H9 (cell line): ENCODE measurements around the gene ZNF446. TPM values are rescaled to one million over a fixed set of nuclear protein-coding genes. Genes with fewer than 3 reads are reported as not detected.

Experiments
- DNase-seq: peaks from one replicate; pipeline ENCODE4 v3.0.0-alpha.2; 2017
- H2AFZ ChIP-seq: one replicate; pipeline ENCODE4 v1.6.1; 2013; ENCODE audit warnings: mild to moderate bottlenecking, low read length, control low read depth, moderate library complexity
- H2AK5ac ChIP-seq: 2 replicates; pipeline ENCODE4 v1.6.1; 2013; ENCODE audit warnings: low read length, control low read depth, mixed read lengths; ENCODE audit not compliant: insufficient read length
- H2BK120ac ChIP-seq: one replicate; pipeline ENCODE4 v1.6.1; 2013; ENCODE audit warnings: low read depth, mild to moderate bottlenecking, low read length, control low read depth, inconsistent platforms; ENCODE audit not compliant: poor library complexity, severe bottlenecking
- H2BK12ac ChIP-seq: 2 replicates; pipeline ENCODE4 v1.6.1; 2013; ENCODE audit warnings: low read length, control low read depth, mixed read lengths, low read depth; ENCODE audit not compliant: insufficient read length
- H2BK15ac ChIP-seq: 2 replicates; pipeline ENCODE4 v1.6.1; 2013; ENCODE audit warnings: low read depth, low read length, control low read depth
- H2BK20ac ChIP-seq: one replicate; pipeline ENCODE4 v1.6.1; 2013; ENCODE audit warnings: low read depth, mild to moderate bottlenecking, low read length, control low read depth, inconsistent platforms; ENCODE audit not compliant: poor library complexity, severe bottlenecking
- H2BK5ac ChIP-seq: 2 replicates; pipeline ENCODE4 v1.6.1; 2013; ENCODE audit warnings: low read length, control low read depth, mixed read lengths; ENCODE audit not compliant: insufficient read length
- H3K14ac ChIP-seq: 2 replicates; pipeline ENCODE4 v1.6.1; 2013; ENCODE audit warnings: low read length, control low read depth; ENCODE audit not compliant: insufficient read depth
- H3K18ac ChIP-seq: 2 replicates; pipeline ENCODE4 v1.6.1; 2013; ENCODE audit warnings: low read depth, mild to moderate bottlenecking, mixed read lengths, low read length, control low read depth; ENCODE audit not compliant: insufficient read length
- H3K23ac ChIP-seq: 2 replicates; pipeline ENCODE4 v1.6.1; 2013; ENCODE audit warnings: low read length, control low read depth, mixed read lengths, low read depth; ENCODE audit not compliant: insufficient read length
- H3K23me2 ChIP-seq: 2 replicates; pipeline ENCODE4 v1.6.1; 2013; ENCODE audit warnings: low read depth, mild to moderate bottlenecking, mixed read lengths, low read length, control low read depth; ENCODE audit not compliant: insufficient read length, poor library complexity, severe bottlenecking
- H3K27ac ChIP-seq: 2 replicates; pipeline ENCODE4 v1.5.1; 2013; ENCODE audit warnings: low read length, control low read depth, mixed read lengths, low read depth; ENCODE audit not compliant: insufficient read length
- H3K27me3 ChIP-seq: 2 replicates; pipeline ENCODE4 v1.6.1; 2013; ENCODE audit warnings: low read length, control low read depth, inconsistent platforms; ENCODE audit not compliant: insufficient read depth
- H3K4ac ChIP-seq: 2 replicates; pipeline ENCODE4 v1.6.1; 2013; ENCODE audit warnings: low read depth, mild to moderate bottlenecking, control low read depth, inconsistent platforms, low read length, moderate library complexity
- H3K4me1 ChIP-seq: 2 replicates; pipeline ENCODE4 v1.6.1; 2013; ENCODE audit warnings: low read length, control low read depth, inconsistent platforms; ENCODE audit not compliant: insufficient read depth
- H3K4me2 ChIP-seq: 2 replicates; pipeline ENCODE4 v1.6.1; 2013; ENCODE audit warnings: low read length, control low read depth, mixed read lengths; ENCODE audit not compliant: insufficient read length, insufficient read depth
- H3K56ac ChIP-seq: 2 replicates; pipeline ENCODE4 v1.6.1; 2013; ENCODE audit warnings: low read depth, mild to moderate bottlenecking, mixed read lengths, low read length, control low read depth; ENCODE audit not compliant: insufficient read length
- H3K79me1 ChIP-seq: 2 replicates; pipeline ENCODE4 v1.6.1; 2013; ENCODE audit warnings: low read depth, mild to moderate bottlenecking, moderate library complexity, low read length, control low read depth, inconsistent platforms; ENCODE audit not compliant: insufficient read depth, poor library complexity, severe bottlenecking
- H3K79me2 ChIP-seq: 2 replicates; pipeline ENCODE4 v1.6.1; 2013; ENCODE audit warnings: low read length, control low read depth, inconsistent platforms; ENCODE audit not compliant: insufficient read depth
- H3K9ac ChIP-seq: 2 replicates; pipeline ENCODE4 v1.6.1; 2013; ENCODE audit warnings: low read length, control low read depth, mixed read lengths; ENCODE audit not compliant: insufficient read length; ENCODE audit errors: extremely low read depth
- H3K9me3 ChIP-seq: one replicate; pipeline ENCODE4 v1.6.1; 2013; ENCODE audit warnings: low read depth, low read length, inconsistent platforms; ENCODE audit not compliant: control insufficient read depth
- H3T11ph ChIP-seq: one replicate; pipeline ENCODE4 v1.6.1; 2013; ENCODE audit warnings: mild to moderate bottlenecking, low read length, control low read depth, inconsistent platforms
- H4K20me1 ChIP-seq: one replicate; pipeline ENCODE4 v1.6.1; 2013; ENCODE audit not compliant: control insufficient read depth, insufficient read length, insufficient read depth
- H4K5ac ChIP-seq: 2 replicates; pipeline ENCODE4 v1.6.1; 2013; ENCODE audit warnings: low read depth, mild to moderate bottlenecking, mixed read lengths, low read length, control low read depth; ENCODE audit not compliant: insufficient read length
- H4K8ac ChIP-seq: replicated peaks from 2 replicates; pipeline ENCODE4 v1.6.1; 2013; ENCODE audit warnings: low read length, control low read depth, mixed read lengths, low read depth; ENCODE audit not compliant: insufficient read length
- H4K91ac ChIP-seq: 2 replicates; pipeline ENCODE4 v1.6.1; 2013; ENCODE audit warnings: low read depth, mild to moderate bottlenecking, moderate library complexity, mixed read lengths, low read length, control low read depth; ENCODE audit not compliant: insufficient read length
- H3K27ac Mint-ChIP-seq, 3 experiments: 2 replicates in 2 of 3; 3 replicates in 1 of 3; pipeline ENCODE4 v1.8.0; 2020 to 2021; ENCODE audit warnings: mixed read lengths in 3 of 3, mild to moderate bottlenecking in 1 of 3, moderate library complexity in 1 of 3
- H3K27me3 Mint-ChIP-seq: 2 replicates; pipeline ENCODE4 v1.8.0; 2021; ENCODE audit warnings: low read depth, mild to moderate bottlenecking, moderate library complexity, mixed read lengths
- H3K36me3 Mint-ChIP-seq, 3 experiments: 2 replicates in 2 of 3; 3 replicates in 1 of 3; pipeline ENCODE4 v1.8.0; 2020 to 2021; ENCODE audit warnings: low read depth in 3 of 3, mixed read lengths in 3 of 3; ENCODE audit not compliant: insufficient read depth in 1 of 3
- H3K4me1 Mint-ChIP-seq, 2 experiments: 2 replicates each; pipeline ENCODE4 v1.8.0; 2020; ENCODE audit warnings: mixed read lengths in 2 of 2
- H3K4me3 Mint-ChIP-seq, 2 experiments: 2 replicates in 1 of 2; 3 replicates in 1 of 2; pipeline ENCODE4 v1.8.0; 2020 to 2021; ENCODE audit warnings: mild to moderate bottlenecking in 2 of 2, mixed read lengths in 2 of 2, moderate library complexity in 1 of 2
- H3K9me3 Mint-ChIP-seq, 2 experiments: 2 replicates in 1 of 2; 3 replicates in 1 of 2; pipeline ENCODE4 v1.8.0; 2020; ENCODE audit warnings: mild to moderate bottlenecking in 2 of 2, mixed read lengths in 2 of 2, moderate library complexity in 1 of 2
- CTCF ChIP-seq: fragments of 200-600 bp; sonication (generic); conservative IDR thresholded peaks from 3 replicates; pipeline ENCODE4 v1.8.0; 2021; ENCODE audit warnings: antibody characterized with exemption, mild to moderate bottlenecking
- total RNA-seq: library from RNA; stranded (reverse); gene quantifications from 2 replicates; pipeline ENCODE4 v1.2.1, GENCODE V29; 2021

The ZNF446 gene
- total RNA-seq, 1 experiment from 2014 or later = 7.6 TPM

GRCh38 chr19:58473775-58474174 is 2.4 kb upstream of the ZNF446 start:
- Histone ChIP-seq H3K9ac (no peak overlapping the region), H4K8ac (no peak overlapping the region), H3T11ph (no peak overlapping the region), H3K56ac (no peak overlapping the region), H3K4ac (no peak overlapping the region), H3K18ac (no peak overlapping the region), H2BK12ac (no peak overlapping the region), H2AFZ (no peak overlapping the region), H3K9me3 (no peaks in the 10 kb centered on the region), H2BK20ac (no peak overlapping the region), H3K27ac (no peak overlapping the region), H3K23ac (no peak overlapping the region), H3K4me2 (no peak overlapping the region), H3K79me1 (no peaks in the 10 kb centered on the region), H3K23me2 (peaks cover 7% of the 10 kb centered on the region), H4K91ac (no peak overlapping the region), H3K14ac (no peak overlapping the region), H4K20me1 (no peaks in the 10 kb centered on the region), H3K27me3 (no peaks in the 10 kb centered on the region), H3K79me2 (no peaks in the 10 kb centered on the region), H2BK120ac (no peak overlapping the region), H3K4me1 (no peaks in the 10 kb centered on the region), H2AK5ac (no peak overlapping the region), H2BK15ac (no peak overlapping the region), H4K5ac (no peak overlapping the region), H2BK5ac (no peak overlapping the region)
- H3K27ac Mint-ChIP-seq = no peak overlapping the region
- H3K4me1 Mint-ChIP-seq = peaks cover 9 to 13% of the 10 kb centered on the region in 2 experiments
- H3K36me3 Mint-ChIP-seq = peaks cover 2 to 20% (median 4%) of the 10 kb centered on the region in 3 experiments; a peak in 6 of 7 replicates
- DNase-seq = no peak
- no peak for TF ChIP-seq CTCF
- H3K27me3 Mint-ChIP-seq = no peaks in the 10 kb centered on the region; the same call in 1 of the 2 replicates
- H3K9me3 Mint-ChIP-seq = no peaks in the 10 kb centered on the region
- H3K4me3 Mint-ChIP-seq = no peak overlapping the region; a peak in 1 of 5 replicates
